GM12878 (cell line): Measurements from ENCODE around the gene CKS2. TPM values are rescaled to one million over a fixed set of nuclear protein-coding genes. Genes with fewer than 3 reads are reported as not detected.

Experiments used
- ATAC-seq: fragments of 200-7000 bp; cut with Tn5 transposase; 3 replicates; pipeline ENCODE4 v1.9.1; 2020; ENCODE audit warnings: mild to moderate bottlenecking, moderate library complexity
- BruUV-seq: library from RNA; stranded (reverse); fragments of 400-500 nt; replicated peaks from 2 replicates; lab custom pipeline; 2021; lab: Mats Ljungman, UMichigan
- CTCF ChIA-PET: fragments of 300-600 bp; sonication (Branson Sonifier 250); formaldehyde crosslinking; extraction: SDS; loops from one replicate; lab custom pipeline; 2021; ENCODE audit warnings: inconsistent platforms; lab: Yijun Ruan, JAX
- POLR2A ChIA-PET: fragments of 350-600 bp; formaldehyde crosslinking; extraction: SDS; loops from one replicate; lab custom pipeline; 2021; ENCODE audit warnings: inconsistent platforms; lab: Charles Lee
- RAD21 ChIA-PET: fragments of 300-600 bp; sonication (Branson Sonifier 250); formaldehyde crosslinking; loops from one replicate; lab custom pipeline; 2023; ENCODE audit warnings: antibody characterized with exemption; ENCODE audit not compliant: unreplicated experiment; lab: Charles Lee
- SMC1A ChIA-PET: fragments of 300-600 bp; sonication (Branson Sonifier 250); formaldehyde crosslinking; loops from one replicate; lab custom pipeline; 2023; ENCODE audit not compliant: unreplicated experiment, uncharacterized antibody; lab: Charles Lee
- DNase-seq: peaks from one replicate; pipeline ENCODE4 v3.0.0-alpha.2; 2011; ENCODE audit warnings: low read depth, low spot score
- FAIRE-seq: peaks from 3 replicates; lab custom pipeline; 2011; peaks lifted over from hg19 to GRCh38; lab: Jason Lieb, UNC
- H2AFZ ChIP-seq: 2 replicates; pipeline ENCODE4 v1.6.0; 2011; ENCODE audit warnings: low read depth, low read length, control low read depth; ENCODE audit not compliant: control insufficient read depth
- H3K27ac ChIP-seq: 2 replicates; pipeline ENCODE4 v1.5.1; 2011; ENCODE audit warnings: control low read depth; ENCODE audit not compliant: control insufficient read depth, insufficient read depth
- H3K27me3 ChIP-seq, 2 experiments: replicated peaks in 1 of 2; 2 replicates each; pipeline versions ENCODE4 v1.6.0 to v1.6.1; 2011; ENCODE audit warnings: low read length in 1 of 2; ENCODE audit not compliant: control insufficient read depth in 2 of 2, insufficient read depth in 2 of 2
- H3K36me3 ChIP-seq, 2 experiments: 2 replicates each; pipeline ENCODE4 v1.5.1; 2011; ENCODE audit warnings: low read length in 1 of 2; ENCODE audit not compliant: control insufficient read depth in 2 of 2, insufficient read depth in 2 of 2
- H3K4me1 ChIP-seq: 2 replicates; pipeline ENCODE4 v1.6.1; 2011; ENCODE audit warnings: mild to moderate bottlenecking, low read length, moderate library complexity, mixed read lengths; ENCODE audit not compliant: control insufficient read depth, insufficient read depth
- H3K4me2 ChIP-seq: 2 replicates; pipeline ENCODE4 v1.6.0; 2011; ENCODE audit warnings: control low read depth; ENCODE audit not compliant: control insufficient read depth, insufficient read depth
- H3K4me3 ChIP-seq: fragments of 200-600 bp; sonication (generic); 2 replicates; pipeline ENCODE4 v1.5.1; 2016
- H3K79me2 ChIP-seq: 2 replicates; pipeline ENCODE4 v1.6.0; 2011; ENCODE audit warnings: low read length; ENCODE audit not compliant: control insufficient read depth, insufficient read depth
- H3K9ac ChIP-seq: 2 replicates; pipeline ENCODE4 v1.8.0; 2011; ENCODE audit warnings: low read length, control low read depth, mixed read lengths; ENCODE audit not compliant: control insufficient read depth, insufficient read depth
- H3K9me3 ChIP-seq: replicated peaks from 3 replicates; pipeline ENCODE4 v1.5.1; 2011; ENCODE audit warnings: mild to moderate bottlenecking, low read length; ENCODE audit not compliant: control insufficient read depth, insufficient read depth
- H4K20me1 ChIP-seq: 2 replicates; pipeline ENCODE4 v1.6.0; 2011; ENCODE audit not compliant: control insufficient read depth, insufficient read depth
- CBX3 ChIP-seq: fragments of 200-600 bp; sonication (generic); IDR thresholded peaks from 2 replicates; pipeline ENCODE4 v1.6.1; 2016; ENCODE audit warnings: low read depth, borderline replicate concordance
- DPF2 ChIP-seq: fragments of 450-650 bp; IDR thresholded peaks from 2 replicates; pipeline ENCODE4 v1.6.1; 2017; ENCODE audit warnings: mild to moderate bottlenecking
- EP300 ChIP-seq, 2 experiments: fragments of 150-350 bp in 1 of 2; IDR thresholded peaks; 2 replicates each; pipeline ENCODE4 v1.6.1; 2011 to 2012; ENCODE audit warnings: low read depth in 2 of 2, low read length in 2 of 2, borderline replicate concordance in 1 of 2, improper control_type of control experiment in 1 of 2, inconsistent platforms in 1 of 2; ENCODE audit not compliant: control insufficient read depth in 1 of 2
- HDAC6 ChIP-seq: fragments of 200-600 bp; sonication (generic); IDR thresholded peaks from one replicate; pipeline ENCODE4 v1.8.0; 2017; ENCODE audit warnings: antibody characterized with exemption; ENCODE audit not compliant: unreplicated experiment
- MTA2 ChIP-seq: fragments of 450-650 bp; IDR thresholded peaks from 2 replicates; pipeline ENCODE4 v1.6.1; 2016; ENCODE audit warnings: low read depth, mild to moderate bottlenecking, moderate library complexity
- PAX8 ChIP-seq: fragments of 450-650 bp; IDR thresholded peaks from 2 replicates; pipeline ENCODE4 v1.6.1; 2017; ENCODE audit warnings: mild to moderate bottlenecking, moderate library complexity
- ZBTB40 ChIP-seq: fragments of 450-650 bp; IDR thresholded peaks from 2 replicates; pipeline ENCODE4 v1.6.1; 2016; ENCODE audit warnings: mild to moderate bottlenecking, moderate library complexity, borderline replicate concordance
- ZNF217 ChIP-seq: fragments of 450-650 bp; IDR thresholded peaks from 2 replicates; pipeline ENCODE4 v1.6.1; 2017; ENCODE audit warnings: antibody characterized with exemption, mild to moderate bottlenecking
- WGBS: methylation state at CpG from one replicate; pipeline ENCODE4 v1.1.6; 2016; ENCODE audit warnings: low lambda C conversion rate; ENCODE audit not compliant: insufficient replicate concordance, insufficient coverage; ENCODE audit errors: missing lambda C conversion rate; 5-methylcytosine and 5-hydroxymethylcytosine counted together
- in situ Hi-C: fragments of 300-500 bp; cut with MboI; formaldehyde crosslinking; loops from 9 replicates; pipeline ENCODE4 v1.14.3; 2018; ENCODE audit warnings: mixed read lengths
- intact Hi-C: fragments of 100-400 bp; cut with micrococcal nuclease; formaldehyde crosslinking; loops from one replicate; pipeline ENCODE4 v1.14.2; 2022; ENCODE audit not compliant: unreplicated experiment
- polyA plus RNA-seq, 11 experiments: library from polyadenylated mRNA; depleted of rRNA in 4 of 11; unstranded in 6 of 11; stranded (reverse) in 5 of 11; fragments of >200 nt; fragmentation: Nextera tagmentation in 4 of 11; fragmentation: Illumina TruSeq in 1 of 11; extraction: Ambion mirVana in 4 of 11; extraction: Trizol in 1 of 11; gene quantifications; 1 replicate in 1 of 11; 2 replicates in 10 of 11; pipeline versions ENCODE4 v1.2.1 to v1.2.3, GENCODE V29; 2011 to 2016; ENCODE audit warnings: inconsistent platforms in 2 of 11, missing spikeins in 2 of 11, low read depth in 1 of 11
- total RNA-seq, 4 experiments: library from RNA; depleted of rRNA in 3 of 4; stranded (reverse); fragments of >200 nt in 3 of 4; fragmentation: Illumina TruSeq in 1 of 4; extraction: Trizol in 1 of 4; gene quantifications; 2 replicates each; pipeline versions ENCODE4 v1.2.1 to v1.2.3, GENCODE V29; 2013 to 2021

CKS2 gene
- total and polyA plus RNA-seq, 10 of the 15 experiments (the other 5 are each of a cell fraction or from before 2014, with no cell fraction given): 172 to 1,251 (median 503) TPM

GRCh38 chr9:89325733-89326132, 14.7 kb downstream of the CKS2 start:
- ChIA-PET SMC1A (interaction anchor here (1.0 to 4.8 kb wide), 5 partner anchors 10 to 239 kb away, joined by 3 to 20 read pairs (median 4); no protein-coding TSS in a partner anchor), RAD21 (interaction anchor here (1.4 kb wide), 1 partner anchor 223 kb away, joined by 6 read pairs; no protein-coding TSS in a partner anchor), CTCF (interaction anchor here (1.1 to 2.2 kb wide), 3 partner anchors 14 to 223 kb away, joined by 3 to 11 read pairs (median 5); no protein-coding TSS in a partner anchor), POLR2A (interaction anchor here (2.0 kb wide), 1 partner anchor 8 kb away, joined by 6 read pairs; no protein-coding TSS in a partner anchor)
- Histone ChIP-seq H2AFZ (no peak overlapping the region), H3K36me3 (peaks cover 3 to 25% of the 10 kb centered on the region in 2 experiments; a peak in 3 of 4 replicates), H3K4me3 (no peak overlapping the region), H3K27me3 (no peaks in the 10 kb centered on the region), H4K20me1 (no peaks in the 10 kb centered on the region), H3K9ac (no peak overlapping the region), H3K9me3 (no peaks in the 10 kb centered on the region), H3K4me2 (no peak overlapping the region), H3K4me1 (no peaks in the 10 kb centered on the region), H3K79me2 (peaks cover 27% of the 10 kb centered on the region), H3K27ac (no peak overlapping the region)
- intact Hi-C loops (no loop called here), in situ Hi-C loops (no loop called here)
- 95% methylated on average over 3 of the region's 3 CpGs for WGBS
- TF ChIP-seq ZNF217 (no peak), EP300 (IDR thresholded peaks at IDR 0.05; ENCODE audit: borderline replicate concordance in 1 of 2, control insufficient read depth in 1 of 2, low read depth in 2 of 2, low read length in 2 of 2) (no peak), DPF2 (no peak), HDAC6 (no peak), PAX8 (no peak), MTA2 (no peak), CBX3 (no peak), ZBTB40 (no peak)
- FAIRE-seq (no peak), DNase-seq (no peak), ATAC-seq (no peak)
- no TSS peak for BruUV-seq
